ENCODE data around the gene NR2F6.

The NR2F6 gene

GRCh38 chr19:17285415-17286135 is 39.9 kb upstream of the NR2F6 start:
- TF ChIP-seq ZNF70 (CRISPR knock-in tag; IDR thresholded peaks at IDR 0.05), result no peak
- no peak for TF ChIP-seq RARB (CRISPR knock-in tag; IDR thresholded peaks at IDR 0.05)
- TF ChIP-seq ESRRG (CRISPR knock-in tag; IDR thresholded peaks at IDR 0.05), result no peak
- no peak for TF ChIP-seq TCF4 (CRISPR knock-in tag; IDR thresholded peaks at IDR 0.05; ENCODE audit: borderline replicate concordance)
- TF ChIP-seq ZFP3 (CRISPR knock-in tag; IDR thresholded peaks at IDR 0.05), result no peak
- no peak for TF ChIP-seq OSR1 (CRISPR knock-in tag; IDR thresholded peaks at IDR 0.05)
- TF ChIP-seq ZNF8 (CRISPR knock-in tag; IDR thresholded peaks at IDR 0.05), result no peak
- TF ChIP-seq ARNTL (CRISPR knock-in tag; IDR thresholded peaks at IDR 0.05; ENCODE audit: borderline replicate concordance, low read depth), result no peak
- no peak for TF ChIP-seq POU6F1 (CRISPR knock-in tag; IDR thresholded peaks at IDR 0.05; ENCODE audit: borderline replicate concordance, low read depth)
- no peak for TF ChIP-seq CREB5 (CRISPR knock-in tag; IDR thresholded peaks at IDR 0.05; ENCODE audit: low read depth)
- no peak for TF ChIP-seq BACH2 (CRISPR knock-in tag; IDR thresholded peaks at IDR 0.05; ENCODE audit: borderline replicate concordance)
- TF ChIP-seq GLIS3 (CRISPR knock-in tag; IDR thresholded peaks at IDR 0.05), result no peak
- TF ChIP-seq ZFP30 (CRISPR knock-in tag; IDR thresholded peaks at IDR 0.05), result no peak
- TF ChIP-seq PPARA (CRISPR knock-in tag; IDR thresholded peaks at IDR 0.05; ENCODE audit: borderline replicate concordance), result no peak
- TF ChIP-seq SNAI2 (CRISPR knock-in tag; IDR thresholded peaks at IDR 0.05), result no peak
- no peak for TF ChIP-seq CSRNP3 (CRISPR knock-in tag; IDR thresholded peaks at IDR 0.05)
- TF ChIP-seq PATZ1 (CRISPR knock-in tag; IDR thresholded peaks at IDR 0.05; ENCODE audit: borderline replicate concordance), result no peak
- ATAC-seq, result no peak

- ATAC-seq, result no peak
- no peak for TF ChIP-seq PATZ1 (CRISPR knock-in tag; IDR thresholded peaks at IDR 0.05; ENCODE audit: borderline replicate concordance)
- no peak for TF ChIP-seq TCF4 (CRISPR knock-in tag; IDR thresholded peaks at IDR 0.05; ENCODE audit: borderline replicate concordance)
- TF ChIP-seq ZC3H10 (CRISPR knock-in tag; IDR thresholded peaks at IDR 0.05), result no peak
Observed at GRCh38 chr19:17283504-17283996, 37.8 kb upstream of the NR2F6 start.

- ATAC-seq, result peak; percentile 95
- no peak for TF ChIP-seq SNAI2 (CRISPR knock-in tag; IDR thresholded peaks at IDR 0.05)
Observed at GRCh38 chr19:17282488-17283125, 36.9 kb upstream of the NR2F6 start.
